Measurements from ENCODE around the gene HSD11B1L.

DNA sequence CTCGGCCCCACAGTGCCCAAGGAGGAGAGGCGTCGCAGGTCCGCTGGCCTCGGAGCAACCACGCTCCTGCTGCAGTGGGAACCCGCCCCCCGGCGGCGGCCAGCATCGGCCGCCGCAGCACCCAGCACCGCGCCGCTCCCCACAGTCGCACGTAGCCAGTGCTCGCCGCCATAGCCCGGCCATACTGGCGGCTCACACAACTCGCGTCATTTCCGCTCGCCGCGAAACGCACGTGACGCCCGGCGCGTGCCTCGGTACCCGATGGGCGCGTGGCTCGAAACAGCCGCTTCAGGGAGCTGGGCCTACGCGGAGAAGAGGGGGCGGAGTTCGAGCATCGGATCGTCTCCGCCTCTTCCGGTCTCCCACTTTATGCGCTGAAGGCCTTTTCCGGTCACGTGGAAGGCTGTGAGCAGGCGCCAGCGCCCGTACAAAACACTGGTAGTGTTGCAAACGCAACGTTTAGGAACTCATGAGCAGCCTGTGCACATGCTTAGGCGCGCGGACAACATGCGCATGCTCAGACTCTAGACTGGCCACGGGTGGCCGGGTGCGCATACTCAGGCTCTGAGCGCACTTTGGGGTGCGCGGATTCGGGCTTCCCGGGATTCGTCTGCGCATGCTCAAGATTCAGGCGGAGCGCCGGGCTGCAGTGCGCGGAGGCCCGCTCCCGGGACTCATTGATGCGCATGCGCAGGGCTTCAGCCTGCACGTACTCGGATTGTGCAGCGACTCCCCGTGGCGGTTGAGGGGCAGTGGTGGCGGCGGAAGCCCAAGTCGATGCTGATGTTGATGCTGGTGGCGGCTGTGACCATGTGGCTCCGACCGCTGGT lies 39.3 kb downstream of the HSD11B1L start, which contains the start of the genes CATSPERD and LONP1:
- TF ChIP-seq, protein P1, sequence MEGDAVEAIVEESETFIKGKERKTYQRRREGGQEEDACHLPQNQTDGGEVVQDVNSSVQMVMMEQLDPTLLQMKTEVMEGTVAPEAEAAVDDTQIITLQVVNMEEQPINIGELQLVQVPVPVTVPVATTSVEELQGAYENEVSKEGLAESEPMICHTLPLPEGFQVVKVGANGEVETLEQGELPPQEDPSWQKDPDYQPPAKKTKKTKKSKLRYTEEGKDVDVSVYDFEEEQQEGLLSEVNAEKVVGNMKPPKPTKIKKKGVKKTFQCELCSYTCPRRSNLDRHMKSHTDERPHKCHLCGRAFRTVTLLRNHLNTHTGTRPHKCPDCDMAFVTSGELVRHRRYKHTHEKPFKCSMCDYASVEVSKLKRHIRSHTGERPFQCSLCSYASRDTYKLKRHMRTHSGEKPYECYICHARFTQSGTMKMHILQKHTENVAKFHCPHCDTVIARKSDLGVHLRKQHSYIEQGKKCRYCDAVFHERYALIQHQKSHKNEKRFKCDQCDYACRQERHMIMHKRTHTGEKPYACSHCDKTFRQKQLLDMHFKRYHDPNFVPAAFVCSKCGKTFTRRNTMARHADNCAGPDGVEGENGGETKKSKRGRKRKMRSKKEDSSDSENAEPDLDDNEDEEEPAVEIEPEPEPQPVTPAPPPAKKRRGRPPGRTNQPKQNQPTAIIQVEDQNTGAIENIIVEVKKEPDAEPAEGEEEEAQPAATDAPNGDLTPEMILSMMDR (IDR thresholded peaks at IDR 0.05): peak; percentile 95 to 97 (median 95)
- TF ChIP-seq POLR2A (IDR thresholded peaks at IDR 0.05): peak; percentile 67 to 69

All from tibial nerve (tissue), 3 donors.